Smooth muscle cell (in vitro differentiated cells): ENCODE results near the gene AGFG1. TPM values are rescaled to one million over a fixed set of nuclear protein-coding genes. Genes with fewer than 3 reads are reported as not detected.

Source experiments
- DNase-seq: peaks from one replicate; lab custom pipeline; 2025; ENCODE audit not compliant: unreplicated experiment; lab: John Stamatoyannopoulos, UW
- H2AFZ ChIP-seq: fragments of 200-600 bp; sonication (generic); 2 replicates; pipeline ENCODE4 v1.6.0; 2016; ENCODE audit warnings: antibody characterized with exemption, low read depth, mild to moderate bottlenecking
- H3F3A ChIP-seq: fragments of 200-600 bp; sonication (generic); 2 replicates; pipeline ENCODE4 v1.6.0; 2017; ENCODE audit warnings: antibody characterized with exemption, low read depth
- H3K27ac ChIP-seq: fragments of 200-600 bp; sonication (generic); 2 replicates; pipeline ENCODE4 v1.5.1; 2016; ENCODE audit warnings: low read depth, mild to moderate bottlenecking
- H3K27me3 ChIP-seq: fragments of 200-600 bp; sonication (generic); 2 replicates; pipeline ENCODE4 v1.6.1; 2016; ENCODE audit warnings: low read depth, mild to moderate bottlenecking
- H3K36me3 ChIP-seq: fragments of 200-600 bp; sonication (generic); 2 replicates; pipeline ENCODE4 v1.5.1; 2016; ENCODE audit warnings: low read depth
- H3K4me1 ChIP-seq: fragments of 200-600 bp; sonication (generic); 2 replicates; pipeline ENCODE4 v1.5.1; 2016; ENCODE audit warnings: low read depth
- H3K4me2 ChIP-seq: fragments of 200-600 bp; sonication (generic); 2 replicates; pipeline ENCODE4 v1.6.0; 2016; ENCODE audit warnings: mild to moderate bottlenecking
- H3K4me3 ChIP-seq: fragments of 200-600 bp; sonication (generic); 2 replicates; pipeline ENCODE4 v1.5.1; 2016; ENCODE audit warnings: mild to moderate bottlenecking
- H3K79me2 ChIP-seq: fragments of 200-600 bp; sonication (generic); 2 replicates; pipeline ENCODE4 v1.6.0; 2016; ENCODE audit warnings: low read depth, mild to moderate bottlenecking
- H3K9ac ChIP-seq: fragments of 200-600 bp; sonication (generic); 2 replicates; pipeline ENCODE4 v1.6.0; 2016; ENCODE audit warnings: low read depth
- H3K9me3 ChIP-seq: fragments of 200-600 bp; sonication (generic); replicated peaks from 2 replicates; pipeline ENCODE4 v1.5.1; 2016; ENCODE audit warnings: low read depth
- H4K20me1 ChIP-seq: fragments of 200-600 bp; sonication (generic); 2 replicates; pipeline ENCODE4 v1.6.0; 2016; ENCODE audit warnings: low read depth
- CTCF ChIP-seq: fragments of 200-600 bp; sonication (generic); IDR thresholded peaks from 2 replicates; pipeline ENCODE4 v1.5.1; 2017; ENCODE audit warnings: borderline replicate concordance, mild to moderate bottlenecking, antibody characterized with exemption; ENCODE audit not compliant: insufficient read depth, poor library complexity, severe bottlenecking
- WGBS: methylation state at CpG from one replicate; pipeline ENCODE4 v1.1.7; 2016; ENCODE audit warnings: low lambda C conversion rate; 5-methylcytosine and 5-hydroxymethylcytosine counted together
- microRNA-seq: library from miRNA; unstranded; fragments of <30 nt; microRNA quantifications from one replicate; pipeline ENCODE4, GENCODE V29; 2016; ENCODE audit warnings: borderline number of aligned reads
- polyA plus RNA-seq: library from polyadenylated mRNA; unstranded; fragments of >200 nt; fragmentation: Nextera tagmentation; extraction: Ambion mirVana; gene quantifications from 2 replicates; pipeline ENCODE4 v1.2.1, GENCODE V29; 2016
- total RNA-seq: library from RNA; depleted of rRNA; stranded (reverse); fragments of >200 nt; gene quantifications from 2 replicates; pipeline ENCODE4 v1.2.3, GENCODE V29; 2014

AGFG1 gene
- total and polyA plus RNA-seq, 2 experiments from 2014 or later = 60.5 to 127 TPM

- no peak for DNase-seq
- no peaks in the 10 kb centered on the region for H3K9me3 ChIP-seq
- H3F3A ChIP-seq = no peaks in the 10 kb centered on the region
- H3K9ac ChIP-seq = no peak overlapping the region
- no peaks in the 10 kb centered on the region for H4K20me1 ChIP-seq
- no peaks in the 10 kb centered on the region for H3K79me2 ChIP-seq
- H3K4me2 ChIP-seq = no peak overlapping the region
- H3K4me1 ChIP-seq = no peaks in the 10 kb centered on the region
- no peak overlapping the region for H2AFZ ChIP-seq
- no peak overlapping the region for H3K27ac ChIP-seq
- no peak overlapping the region for H3K4me3 ChIP-seq
- 95% methylated on average over 2 of the region's 2 CpGs for WGBS
- H3K36me3 ChIP-seq = no peaks in the 10 kb centered on the region
- TF ChIP-seq CTCF = no peak
- H3K27me3 ChIP-seq = no peaks in the 10 kb centered on the region
Measured at GRCh38 chr2:227610123-227610522, 138.2 kb downstream of the AGFG1 start.

Small RNA genes within 50 kb of the gene (microRNA-seq; reads per million reads assigned to microRNA genes)
- not detected for gene MIR5703

Other genes starting within 250 kb of the AGFG1 start
- gene MFF, start 146.9 kb upstream of the AGFG1 start, total RNA-seq = 119 and 121 TPM in 2 replicates
- 94.6 and 106 TPM in 2 replicates for gene MFF, start 146.9 kb upstream of the AGFG1 start, polyA plus RNA-seq
- gene TM4SF20, start 92.8 kb upstream of the AGFG1 start, total RNA-seq = not detected in 2 replicates
- gene TM4SF20, start 92.8 kb upstream of the AGFG1 start, polyA plus RNA-seq = not detected in 2 replicates
- gene SCYGR1, start 84.2 kb upstream of the AGFG1 start, total RNA-seq = not detected in 2 replicates
- gene SCYGR1, start 84.2 kb upstream of the AGFG1 start, polyA plus RNA-seq = not detected in 2 replicates
- not detected in 2 replicates for gene SCYGR2, start 126.7 kb downstream of the AGFG1 start, total RNA-seq
- not detected in 2 replicates for gene SCYGR2, start 126.7 kb downstream of the AGFG1 start, polyA plus RNA-seq
- gene SCYGR3, start 142.7 kb downstream of the AGFG1 start, total RNA-seq = not detected in 2 replicates
- gene SCYGR3, start 142.7 kb downstream of the AGFG1 start, polyA plus RNA-seq = not detected in 2 replicates
- gene SCYGR4, start 145.3 kb downstream of the AGFG1 start, total RNA-seq = not detected in 2 replicates
- 0.34 TPM in 1 of 2 replicates, not detected in the other for gene SCYGR4, start 145.3 kb downstream of the AGFG1 start, polyA plus RNA-seq
- not detected in 2 replicates for gene SCYGR5, start 194.6 kb downstream of the AGFG1 start, total RNA-seq
- not detected in 2 replicates for gene SCYGR5, start 194.6 kb downstream of the AGFG1 start, polyA plus RNA-seq
- gene SLC19A3, start 245.9 kb downstream of the AGFG1 start, total RNA-seq = 5.0 and 7.2 TPM in 2 replicates
- 3.5 and 4.5 TPM in 2 replicates for gene SLC19A3, start 245.9 kb downstream of the AGFG1 start, polyA plus RNA-seq